ENCODE data around the gene GDPD1. TPM values are rescaled to one million over a fixed set of nuclear protein-coding genes. Genes with fewer than 3 reads are reported as not detected.
A peak's percentile ranks its signal among the peaks of the same experiment; 100 is the strongest.

Gene GDPD1
- polyA plus RNA-seq, 5 donors: 8.4 to 10.7 (median 10.0) TPM

- DNase-seq: no peak
These were observed 18.6 kb downstream of the GDPD1 start for GRCh38 chr17:59238906-59239305.

- no peak for DNase-seq
These were observed 23.8 kb downstream of the GDPD1 start for GRCh38 chr17:59244081-59244480.

GRCh38 chr17:59254742-59255141 lies 34.4 kb downstream of the GDPD1 start:
- DNase-seq: no peak

- no peak for DNase-seq
These were observed 36.8 kb downstream of the GDPD1 start for GRCh38 chr17:59257101-59257500.

GRCh38 chr17:59260722-59261121 lies 40.4 kb downstream of the GDPD1 start:
- DNase-seq: no peak

GRCh38 chr17:59266745-59267144 lies 46.4 kb downstream of the GDPD1 start:
- no peak for DNase-seq

GRCh38 chr17:59267776-59268175 lies 47.5 kb downstream of the GDPD1 start:
- no peak for DNase-seq

GRCh38 chr17:59275618-59276017 lies 55.3 kb downstream of the GDPD1 start:
- no peak for DNase-seq

GRCh38 chr17:59277031-59277430 lies 56.7 kb downstream of the GDPD1 start:
- DNase-seq: no peak

- DNase-seq: no peak
These were observed 58.1 kb downstream of the GDPD1 start for GRCh38 chr17:59278406-59278805.

GRCh38 chr17:59284317-59284716 lies 64.0 kb downstream of the GDPD1 start:
- DNase-seq: no peak

GRCh38 chr17:59287452-59287851 lies 67.1 kb downstream of the GDPD1 start:
- DNase-seq: no peak

- DNase-seq: no peak
These were observed 67.6 kb downstream of the GDPD1 start for GRCh38 chr17:59287891-59288290.

- no peak for DNase-seq
These were observed 69.6 kb downstream of the GDPD1 start for GRCh38 chr17:59289981-59290301.

GRCh38 chr17:59290302-59290998 lies 70.1 kb downstream of the GDPD1 start:
- peak in 1 of 2 donors; percentile 17 for DNase-seq

GRCh38 chr17:59292174-59292523 lies 71.8 kb downstream of the GDPD1 start:
- no peak for DNase-seq

GRCh38 chr17:59296190-59296589 lies 75.9 kb downstream of the GDPD1 start:
- DNase-seq: no peak

- no peak for DNase-seq
These were observed 78.2 kb downstream of the GDPD1 start for GRCh38 chr17:59298521-59298920.

GRCh38 chr17:59299400-59300092 lies 79.2 kb downstream of the GDPD1 start:
- no peak for DNase-seq

GRCh38 chr17:59300941-59301340 lies 80.6 kb downstream of the GDPD1 start:
- DNase-seq: no peak

GRCh38 chr17:59304811-59305210 lies 84.5 kb downstream of the GDPD1 start:
- DNase-seq: no peak

- no peak for DNase-seq
These were observed 90.1 kb downstream of the GDPD1 start for GRCh38 chr17:59310263-59310920.

GRCh38 chr17:59311051-59311468 lies 90.7 kb downstream of the GDPD1 start:
- no peak for DNase-seq
